Keratinocyte (primary cell): ENCODE results near the gene SAMD8. TPM values are rescaled to one million over a fixed set of nuclear protein-coding genes. Genes with fewer than 3 reads are reported as not detected.

ENCODE experiments used
- DNase-seq: peaks from one replicate; pipeline ENCODE4 v3.0.0-alpha.2; 2011; ENCODE audit warnings: low read depth, missing footprints, low spot score
- FAIRE-seq: peaks from 2 replicates; lab custom pipeline; 2011; peaks lifted over from hg19 to GRCh38; lab: Jason Lieb, UNC
- H2AFZ ChIP-seq: 2 replicates; pipeline ENCODE4 v1.6.0; 2012; ENCODE audit warnings: low read length, control low read depth, inconsistent platforms; ENCODE audit not compliant: control insufficient read depth
- H3K27ac ChIP-seq: 2 replicates; pipeline ENCODE4 v1.5.1; 2011; ENCODE audit warnings: low read length; ENCODE audit not compliant: control insufficient read depth, insufficient read depth
- H3K27me3 ChIP-seq: 3 replicates; pipeline ENCODE4 v1.6.0; 2011; ENCODE audit warnings: low read length; ENCODE audit not compliant: control insufficient read depth, insufficient read depth; ENCODE audit errors: extremely low read depth
- H3K36me3 ChIP-seq, 2 experiments: 2 replicates in 1 of 2; 3 replicates in 1 of 2; pipeline ENCODE4 v1.5.1; 2011; ENCODE audit warnings: low read length in 2 of 2, mild to moderate bottlenecking in 1 of 2; ENCODE audit not compliant: control insufficient read depth in 2 of 2, insufficient read depth in 2 of 2; ENCODE audit errors: extremely low read depth in 1 of 2
- H3K4me1 ChIP-seq: 3 replicates; pipeline ENCODE4 v1.5.1; 2011; ENCODE audit warnings: low read length; ENCODE audit not compliant: control insufficient read depth, insufficient read depth; ENCODE audit errors: extremely low read depth
- H3K4me2 ChIP-seq: 3 replicates; pipeline ENCODE4 v1.6.0; 2011; ENCODE audit warnings: low read depth, low read length; ENCODE audit not compliant: control insufficient read depth, insufficient read depth; ENCODE audit errors: extremely low read depth
- H3K4me3 ChIP-seq, 3 experiments: fragments of 200-600 bp in 1 of 3; sonication (generic) in 1 of 3; 2 replicates in 2 of 3; 3 replicates in 1 of 3; pipeline ENCODE4 v1.5.1; 2011 to 2016; ENCODE audit warnings: low read length in 3 of 3, mild to moderate bottlenecking in 3 of 3, control low read depth in 2 of 3, inconsistent platforms in 1 of 3, low read depth in 1 of 3, mixed read lengths in 1 of 3, mixed run types in 1 of 3, moderate library complexity in 1 of 3; ENCODE audit not compliant: control insufficient read depth in 2 of 3, insufficient read depth in 2 of 3; ENCODE audit errors: extremely low read depth in 1 of 3
- H3K79me2 ChIP-seq: 2 replicates; pipeline ENCODE4 v1.6.0; 2012; ENCODE audit warnings: low read length; ENCODE audit not compliant: control insufficient read depth, insufficient read depth
- H3K9ac ChIP-seq: 3 replicates; pipeline ENCODE4 v1.6.0; 2011; ENCODE audit warnings: low read length; ENCODE audit not compliant: control insufficient read depth, insufficient read depth; ENCODE audit errors: extremely low read depth
- H3K9me1 ChIP-seq: 3 replicates; pipeline ENCODE4 v1.6.0; 2011; ENCODE audit warnings: low read length; ENCODE audit not compliant: control insufficient read depth, insufficient read depth; ENCODE audit errors: extremely low read depth
- H3K9me3 ChIP-seq: 2 replicates; pipeline ENCODE4 v1.5.1; 2012; ENCODE audit warnings: low read depth, low read length; ENCODE audit not compliant: control insufficient read depth
- H4K20me1 ChIP-seq: 3 replicates; pipeline ENCODE4 v1.6.0; 2011; ENCODE audit warnings: low read length; ENCODE audit not compliant: control insufficient read depth, insufficient read depth; ENCODE audit errors: extremely low read depth
- EZH2 ChIP-seq: IDR thresholded peaks from one replicate; pipeline ENCODE4 v1.6.1; 2012; ENCODE audit warnings: inconsistent platforms, mild to moderate bottlenecking, low read length, moderate library complexity
- dilution Hi-C: fragments of 300-500 bp; cut with MboI; formaldehyde crosslinking; loops from one replicate; pipeline ENCODE4 v1.7.0; 2020; ENCODE audit warnings: low sequenced_read_pairs; ENCODE audit not compliant: extremely low pct_ligation_motif_present
- polyA plus RNA-seq, 5 experiments: library from polyadenylated mRNA; depleted of rRNA in 3 of 5; stranded (reverse) in 3 of 5; stranded (forward) in 1 of 5; unstranded in 1 of 5; fragments of >200 nt; gene quantifications; 1 replicate in 1 of 5; 2 replicates in 3 of 5; 3 replicates in 1 of 5; pipeline versions ENCODE4 v1.2.1 to v1.2.3, GENCODE V29; 2011 to 2012; ENCODE audit warnings: missing spikeins in 2 of 5, low read depth in 1 of 5, low replicate concordance in 1 of 5
- TF ChIP-seq, protein P1 (sequence below), 3 experiments: IDR thresholded peaks in 1 of 3; conservative IDR thresholded peaks in 1 of 3; optimal IDR thresholded peaks in 1 of 3; 2 replicates in 2 of 3; 3 replicates in 1 of 3; pipeline versions ENCODE3 to v1.5.1; 2011; ENCODE audit warnings: low read length in 3 of 3, mild to moderate bottlenecking in 3 of 3, moderate library complexity in 2 of 3, control low read depth in 1 of 3, inconsistent platforms in 1 of 3; ENCODE audit not compliant: insufficient read depth in 2 of 3; ENCODE audit errors: extremely low read depth in 1 of 3

SAMD8 gene
- polyA plus RNA-seq, 1 donor (not counting 4 experiments of a cell fraction or from before 2014, with no cell fraction given) = 31.7 TPM

DNA sequence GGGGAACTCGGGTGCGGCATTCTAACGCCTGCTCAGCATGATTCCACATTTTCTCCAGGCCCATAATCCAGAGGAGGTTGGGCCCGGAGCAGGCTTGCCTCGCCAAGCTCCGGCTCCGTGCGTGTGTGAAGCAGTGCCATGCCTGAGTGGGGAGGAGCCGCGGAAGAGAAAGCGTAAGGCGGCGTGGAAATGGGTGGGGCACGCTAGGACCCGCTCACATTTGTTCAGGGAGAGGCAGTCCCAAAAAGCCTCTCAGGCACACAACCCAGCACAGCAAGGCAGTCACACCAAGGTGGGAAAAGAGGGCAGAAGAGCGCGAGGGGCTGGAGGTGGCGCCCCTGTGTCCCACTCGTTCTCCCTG lies 98.4 kb downstream of the SAMD8 start:
- H3K9me1 ChIP-seq = no peaks in the 10 kb centered on the region
- peaks cover 4 to 20% of the 10 kb centered on the region in 2 experiments for H3K36me3 ChIP-seq
- DNase-seq (no peak), FAIRE-seq (no peak)
- no peaks in the 10 kb centered on the region for H3K27me3 ChIP-seq
- TF ChIP-seq, protein P1, sequence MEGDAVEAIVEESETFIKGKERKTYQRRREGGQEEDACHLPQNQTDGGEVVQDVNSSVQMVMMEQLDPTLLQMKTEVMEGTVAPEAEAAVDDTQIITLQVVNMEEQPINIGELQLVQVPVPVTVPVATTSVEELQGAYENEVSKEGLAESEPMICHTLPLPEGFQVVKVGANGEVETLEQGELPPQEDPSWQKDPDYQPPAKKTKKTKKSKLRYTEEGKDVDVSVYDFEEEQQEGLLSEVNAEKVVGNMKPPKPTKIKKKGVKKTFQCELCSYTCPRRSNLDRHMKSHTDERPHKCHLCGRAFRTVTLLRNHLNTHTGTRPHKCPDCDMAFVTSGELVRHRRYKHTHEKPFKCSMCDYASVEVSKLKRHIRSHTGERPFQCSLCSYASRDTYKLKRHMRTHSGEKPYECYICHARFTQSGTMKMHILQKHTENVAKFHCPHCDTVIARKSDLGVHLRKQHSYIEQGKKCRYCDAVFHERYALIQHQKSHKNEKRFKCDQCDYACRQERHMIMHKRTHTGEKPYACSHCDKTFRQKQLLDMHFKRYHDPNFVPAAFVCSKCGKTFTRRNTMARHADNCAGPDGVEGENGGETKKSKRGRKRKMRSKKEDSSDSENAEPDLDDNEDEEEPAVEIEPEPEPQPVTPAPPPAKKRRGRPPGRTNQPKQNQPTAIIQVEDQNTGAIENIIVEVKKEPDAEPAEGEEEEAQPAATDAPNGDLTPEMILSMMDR (optimal IDR thresholded peaks at IDR 0.05 in 1 of 3, IDR thresholded peaks at IDR 0.05 in 1 of 3, conservative IDR thresholded peaks at IDR 0.05 in 1 of 3; ENCODE audit: extremely low read depth in 1 of 3, insufficient read depth in 2 of 3, low read length in 3 of 3) = no peak
- no peak for TF ChIP-seq EZH2
- peaks cover 67% of the 10 kb centered on the region for H3K4me1 ChIP-seq
- peak overlapping the region; percentile 100 for H3K27ac ChIP-seq
- peak overlapping the region; percentile 76 for H2AFZ ChIP-seq
- dilution Hi-C loops = no loop called here
- peak overlapping the region; percentile 97 for H3K4me2 ChIP-seq
- peak overlapping the region; percentile 100 for H3K9ac ChIP-seq
- peaks cover 2% of the 10 kb centered on the region for H4K20me1 ChIP-seq
- peaks cover 40% of the 10 kb centered on the region for H3K79me2 ChIP-seq
- H3K4me3 ChIP-seq = peak overlapping the region; percentile 83 to 96 (median 92)
- no peaks in the 10 kb centered on the region for H3K9me3 ChIP-seq

DNA sequence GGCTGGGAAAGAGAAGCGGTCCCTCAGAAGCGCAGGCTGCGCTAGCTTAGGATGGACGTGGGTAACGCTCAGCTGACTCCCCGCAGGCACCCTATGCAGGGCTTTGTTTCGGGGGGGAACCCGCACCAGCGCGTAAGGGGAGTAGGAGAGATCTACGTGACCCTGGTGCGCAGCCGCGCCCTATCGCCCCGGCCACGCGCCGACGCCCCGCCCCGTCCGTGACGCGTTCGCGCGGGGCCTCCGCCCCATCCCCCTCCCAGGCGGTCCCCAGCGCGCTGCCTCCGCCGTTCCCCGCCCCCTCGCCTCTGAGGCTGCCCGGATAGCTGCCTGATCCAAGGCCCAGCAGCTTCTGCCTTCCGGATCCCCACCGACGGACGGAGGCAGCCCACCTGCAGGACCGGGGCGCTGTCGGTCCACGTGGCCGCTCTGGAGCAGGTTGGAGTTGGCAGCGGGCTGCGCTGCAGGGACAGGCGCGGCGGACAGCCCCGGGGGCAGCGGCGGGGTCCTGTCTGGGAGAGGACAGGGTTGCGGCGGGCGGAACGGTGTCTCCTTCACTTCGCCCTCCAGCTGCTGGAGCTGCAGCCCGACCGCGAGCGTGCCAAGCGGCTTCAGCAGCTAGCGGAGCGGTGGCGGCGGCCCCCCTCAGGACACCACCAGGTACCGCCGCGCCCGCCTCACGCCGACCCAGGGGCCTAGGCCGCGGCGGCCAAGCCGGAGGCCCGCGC lies 99.0 kb downstream of the SAMD8 start, which contains the start of gene VDAC2:
Gene VDAC2 (plus strand): TSS at position 515 of the 725 bp plus-strand sequence. CDS start 363 bp downstream, outside the sequence.
- H2AFZ ChIP-seq = peak within 1 kb of the TSS; percentile 88

More for the DNA sequence above, 99.0 kb downstream of the SAMD8 start, which contains the start of gene VDAC2:
- Histone ChIP-seq H3K9me3 (no peaks in the 10 kb centered on the region), H3K9me1 (no peaks in the 10 kb centered on the region), H4K20me1 (peaks cover 2% of the 10 kb centered on the region), H3K4me3 (peak within 1 kb of the TSS; percentile 83 to 96 (median 92)), H3K4me1 (peaks cover 65% of the 10 kb centered on the region), H3K4me2 (peak within 1 kb of the TSS; percentile 97), H3K79me2 (peaks cover 41% of the 10 kb centered on the region), H3K36me3 (peaks cover 4 to 21% of the 10 kb centered on the region in 2 experiments), H3K27ac (peak within 1 kb of the TSS; percentile 100), H3K27me3 (no peaks in the 10 kb centered on the region), H3K9ac (peak within 1 kb of the TSS; percentile 100)
- dilution Hi-C loops = no loop called here
- DNase-seq (no peak), FAIRE-seq (peak; percentile 9)
- no peak for TF ChIP-seq EZH2
- TF ChIP-seq, protein P1 (optimal IDR thresholded peaks at IDR 0.05 in 1 of 3, IDR thresholded peaks at IDR 0.05 in 1 of 3, conservative IDR thresholded peaks at IDR 0.05 in 1 of 3; ENCODE audit: extremely low read depth in 1 of 3, insufficient read depth in 2 of 3, low read length in 3 of 3) = no peak
